HEK293T (cell line): ENCODE results near the gene BRD2.

Experiments
- BHLHE40 ChIP-seq: fragments of 450-650 bp; IDR thresholded peaks from 2 replicates; pipeline ENCODE4 v1.6.1; 2016; ENCODE audit warnings: mild to moderate bottlenecking, moderate library complexity, borderline replicate concordance
- CTBP1 ChIP-seq: fragments of 450-650 bp; IDR thresholded peaks from 2 replicates; pipeline ENCODE4 v1.6.1; 2016; ENCODE audit warnings: borderline replicate concordance
- ELF4 ChIP-seq: fragments of 450-650 bp; IDR thresholded peaks from 2 replicates; pipeline ENCODE4 v1.6.1; 2017; ENCODE audit warnings: antibody characterized with exemption
- FOXA1 ChIP-seq: fragments of 450-650 bp; IDR thresholded peaks from 2 replicates; pipeline ENCODE4 v1.6.1; 2016; ENCODE audit warnings: mild to moderate bottlenecking
- FOXM1 ChIP-seq: fragments of 450-650 bp; IDR thresholded peaks from 2 replicates; pipeline ENCODE4 v1.6.1; 2017; ENCODE audit warnings: mild to moderate bottlenecking, borderline replicate concordance
- HDGF ChIP-seq: fragments of 450-650 bp; IDR thresholded peaks from 2 replicates; pipeline ENCODE4 v1.6.1; 2017; ENCODE audit warnings: antibody characterized with exemption, borderline replicate concordance
- L3MBTL2 ChIP-seq: fragments of 450-650 bp; conservative IDR thresholded peaks from 2 replicates; pipeline ENCODE4 v1.6.1; 2016; ENCODE audit warnings: mild to moderate bottlenecking
- LEF1 ChIP-seq: fragments of 450-650 bp; IDR thresholded peaks from 2 replicates; pipeline ENCODE4 v1.6.1; 2017; ENCODE audit warnings: mild to moderate bottlenecking, borderline replicate concordance
- NFRKB ChIP-seq: fragments of 450-650 bp; IDR thresholded peaks from 2 replicates; pipeline ENCODE4 v1.6.1; 2016; ENCODE audit warnings: mild to moderate bottlenecking, moderate library complexity
- PKNOX1 ChIP-seq: fragments of 450-650 bp; IDR thresholded peaks from 2 replicates; pipeline ENCODE4 v1.6.1; 2016
- SP1 ChIP-seq: fragments of 450-650 bp; IDR thresholded peaks from 2 replicates; pipeline ENCODE4 v1.6.1; 2017
- SUZ12 ChIP-seq: fragments of 450-650 bp; IDR thresholded peaks from 2 replicates; pipeline ENCODE4 v1.6.1; 2016; ENCODE audit warnings: mild to moderate bottlenecking
- ZNF384 ChIP-seq: fragments of 450-650 bp; IDR thresholded peaks from 2 replicates; pipeline ENCODE4 v1.6.1; 2016

GRCh38 chr6:33023536-33023935 is 55.1 kb downstream of the BRD2 start:
- TF ChIP-seq FOXA1 (no peak), SUZ12 (no peak), PKNOX1 (no peak), ELF4 (no peak), NFRKB (no peak), CTBP1 (no peak), LEF1 (no peak), SP1 (no peak), L3MBTL2 (no peak), FOXM1 (no peak), BHLHE40 (no peak), HDGF (no peak), ZNF384 (no peak)
